Stimulated activated CD4-positive, alpha-beta T cell treated with anti-CD3 and anti-CD28 coated beads, Interleukin-15, amount 100 ng/mL, for 1 hour (primary cell): ENCODE results near the gene RBM10.

Source experiments
- DNase-seq, 2 donors: peaks; one replicate each; pipeline ENCODE4 v3.0.0-alpha.2; 2020; ENCODE audit warnings: low read depth in 1 of 2, low spot score in 1 of 2

RBM10 gene

DNA sequence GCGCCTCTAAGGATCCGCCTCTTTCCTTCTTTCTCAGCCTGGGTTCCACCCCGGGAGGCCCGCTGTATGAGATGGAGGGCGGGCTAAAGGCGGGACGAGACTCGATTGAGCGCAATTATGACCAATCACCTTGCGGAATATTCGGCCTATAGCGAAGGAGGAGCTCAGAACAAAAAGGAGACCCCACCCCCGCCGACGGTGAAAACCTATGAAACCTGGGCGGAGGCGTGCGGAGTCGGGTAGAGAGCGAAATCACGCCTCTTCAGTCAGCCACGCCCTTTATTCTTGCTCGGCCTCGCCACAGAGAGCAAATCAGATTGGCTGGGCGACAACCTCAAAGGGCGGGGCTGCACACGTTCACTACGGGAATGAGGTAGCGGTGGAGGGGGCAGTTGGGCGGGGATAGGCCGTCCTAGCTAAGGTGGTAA is 72.8 kb downstream of the RBM10 start:
- DNase-seq: peak; percentile 87 to 89

DNA sequence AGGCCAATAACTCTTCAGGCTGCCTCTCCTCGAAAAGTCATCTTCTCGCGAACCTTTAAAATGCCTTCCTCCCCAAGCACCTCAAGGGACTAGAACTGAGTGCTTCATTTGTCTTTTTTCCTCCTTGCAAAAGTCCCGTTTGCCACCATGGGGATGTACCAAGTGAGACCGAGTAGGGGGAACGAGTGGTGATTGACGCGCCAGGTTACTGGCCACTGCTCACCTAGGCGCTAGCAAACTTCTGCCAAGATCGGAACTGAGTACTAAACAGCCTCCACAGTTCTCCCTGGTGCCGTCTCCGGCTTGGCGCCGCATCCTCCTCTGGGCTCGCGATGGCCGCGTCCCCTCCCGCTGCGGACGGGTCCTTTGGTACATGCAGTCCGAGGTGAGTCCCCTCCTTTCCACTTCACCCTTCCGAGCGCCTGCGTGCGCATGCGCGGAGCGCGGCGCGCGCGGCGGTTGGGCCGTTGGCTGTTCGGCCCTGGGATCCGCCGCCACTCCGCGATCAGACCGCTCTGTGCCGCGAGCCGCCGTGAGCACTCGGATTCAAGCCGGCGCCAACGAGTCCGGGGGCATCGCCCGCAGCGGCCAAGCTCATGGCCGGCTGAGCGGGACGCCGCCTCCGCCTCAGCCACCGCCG is 73.4 kb downstream of the RBM10 start, which contains the start of gene CDK16:
TSS of gene CDK16 (plus strand) at position 402 of the 640 bp plus-strand sequence. CDS start 4,877 bp downstream, outside the sequence.
- DNase-seq: peak; percentile 51 to 53

- peak; percentile 16 to 32 for DNase-seq
Observed at GRCh38 chrX:47218920-47219815, 74.1 kb downstream of the RBM10 start.

- no peak for DNase-seq
Observed at GRCh38 chrX:47221756-47222155, 76.7 kb downstream of the RBM10 start.

- DNase-seq: no peak
Observed at GRCh38 chrX:47222751-47223350, 77.8 kb downstream of the RBM10 start.

GRCh38 chrX:47223476-47224250 is 78.6 kb downstream of the RBM10 start:
- no peak for DNase-seq

GRCh38 chrX:47224266-47224895 is 79.4 kb downstream of the RBM10 start:
- DNase-seq: no peak

GRCh38 chrX:47224896-47225290 is 79.9 kb downstream of the RBM10 start:
- no peak for DNase-seq

- no peak for DNase-seq
Observed at GRCh38 chrX:47226071-47226470, 81.0 kb downstream of the RBM10 start.

DNA sequence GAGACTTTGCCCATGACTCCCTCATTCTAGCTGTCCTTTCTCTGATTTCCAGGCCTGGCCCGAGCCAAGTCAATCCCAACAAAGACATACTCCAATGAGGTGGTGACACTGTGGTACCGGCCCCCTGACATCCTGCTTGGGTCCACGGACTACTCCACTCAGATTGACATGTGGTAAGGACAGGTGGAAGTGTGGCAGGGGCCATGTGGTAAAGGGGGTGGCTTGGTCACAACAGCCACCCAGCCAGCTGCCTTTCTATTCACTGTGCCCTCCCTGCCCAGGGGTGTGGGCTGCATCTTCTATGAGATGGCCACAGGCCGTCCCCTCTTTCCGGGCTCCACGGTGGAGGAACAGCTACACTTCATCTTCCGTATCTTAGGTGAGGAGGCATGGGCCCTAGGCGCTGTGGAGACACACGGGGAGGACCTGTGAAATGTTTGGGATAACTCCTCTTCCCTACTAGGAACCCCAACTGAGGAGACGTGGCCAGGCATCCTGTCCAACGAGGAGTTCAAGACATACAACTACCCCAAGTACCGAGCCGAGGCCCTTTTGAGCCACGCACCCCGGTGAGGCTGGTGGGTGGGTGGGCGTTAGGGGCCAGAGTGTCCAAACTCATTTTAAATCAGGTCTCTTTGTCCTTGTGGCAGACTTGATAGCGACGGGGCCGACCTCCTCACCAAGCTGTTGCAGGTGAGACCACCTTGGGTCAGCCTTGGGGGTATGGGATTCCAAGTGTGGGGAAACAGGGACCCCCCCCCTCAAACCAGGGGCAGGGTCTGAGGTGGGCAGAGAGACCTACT is 81.7 kb downstream of the RBM10 start:
- DNase-seq: no peak

DNA sequence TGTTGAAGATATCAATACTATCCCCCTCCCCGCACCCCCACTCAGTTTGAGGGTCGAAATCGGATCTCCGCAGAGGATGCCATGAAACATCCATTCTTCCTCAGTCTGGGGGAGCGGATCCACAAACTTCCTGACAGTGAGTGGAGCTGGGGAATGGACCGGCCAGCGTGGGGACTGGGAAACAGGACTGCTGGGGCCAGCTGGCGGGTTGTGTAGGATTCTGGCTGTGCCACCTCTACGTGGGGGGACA is 82.2 kb downstream of the RBM10 start:
- DNase-seq: no peak

DNA sequence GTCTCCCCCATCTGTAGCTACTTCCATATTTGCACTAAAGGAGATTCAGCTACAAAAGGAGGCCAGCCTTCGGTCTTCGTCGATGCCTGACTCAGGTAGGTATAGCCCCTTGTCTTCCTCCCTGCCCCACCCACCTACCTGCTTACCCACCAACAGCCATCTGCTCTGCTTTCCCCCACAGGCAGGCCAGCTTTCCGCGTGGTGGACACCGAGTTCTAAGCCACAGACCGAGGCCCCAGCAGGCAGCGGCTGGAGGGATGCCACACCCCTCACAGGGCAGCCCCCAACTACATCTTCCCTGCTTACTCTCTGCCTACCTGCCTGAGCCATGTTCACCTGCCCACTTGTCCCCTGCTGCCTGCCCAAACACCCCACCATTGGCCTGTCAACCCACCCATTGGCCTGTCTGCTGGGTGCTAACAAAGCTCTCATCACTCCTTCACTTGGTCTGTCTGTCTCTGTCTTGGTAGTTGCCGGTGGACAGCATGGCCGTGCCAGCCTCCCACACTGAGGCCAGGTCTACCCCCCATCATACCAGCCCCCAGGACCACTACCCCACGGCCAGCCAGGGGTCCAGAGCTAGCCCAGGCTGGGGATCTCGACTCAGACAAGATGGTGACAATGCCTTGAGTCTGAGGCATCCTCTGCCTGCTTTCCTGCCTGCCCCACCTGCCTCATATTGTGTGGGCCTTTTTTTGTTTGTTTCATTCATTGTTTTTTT is 83.7 kb downstream of the RBM10 start:
- DNase-seq: no peak

- no peak for DNase-seq
Observed at GRCh38 chrX:47229427-47229826, 84.4 kb downstream of the RBM10 start.

GRCh38 chrX:47230136-47230868 is 85.3 kb downstream of the RBM10 start:
- no peak for DNase-seq

- no peak for DNase-seq
Observed at GRCh38 chrX:47231167-47231566, 86.1 kb downstream of the RBM10 start.

- no peak for DNase-seq
Observed at GRCh38 chrX:47232197-47232802, 87.3 kb downstream of the RBM10 start.

DNA sequence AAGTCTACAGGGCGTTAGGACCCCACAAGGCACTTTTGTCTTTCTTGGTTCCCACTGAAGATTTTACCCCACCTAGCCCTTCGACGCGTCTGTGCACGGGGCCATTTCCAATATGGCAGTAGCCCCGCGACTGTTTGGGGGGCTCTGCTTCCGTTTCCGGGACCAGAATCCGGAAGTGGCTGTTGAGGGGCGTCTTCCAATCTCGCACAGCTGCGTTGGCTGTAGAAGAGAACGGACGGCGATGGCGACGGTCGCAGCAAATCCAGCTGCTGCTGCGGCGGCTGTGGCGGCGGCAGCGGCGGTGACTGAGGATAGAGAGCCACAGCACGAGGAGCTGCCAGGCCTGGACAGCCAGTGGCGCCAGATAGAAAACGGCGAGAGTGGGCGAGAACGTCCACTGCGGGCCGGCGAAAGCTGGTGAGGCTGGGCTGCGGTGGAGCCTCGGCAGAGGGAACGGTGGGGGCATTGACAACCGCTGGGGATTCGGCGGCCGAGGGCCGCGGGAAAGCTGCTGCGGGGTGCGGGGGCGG is 87.8 kb downstream of the RBM10 start, which contains the start of gene USP11:
TSS of gene USP11 (plus strand) at position 207 of the 530 bp plus-strand sequence. CDS start at position 242, 35 bp downstream.
- peak in 1 of 2 donors; percentile 2 for DNase-seq
